Osteoblast (primary cell): ENCODE results near the gene CDH4. TPM values are rescaled to one million over a fixed set of nuclear protein-coding genes. Genes with fewer than 3 reads are reported as not detected.

Experiments used
- DNase-seq: peaks from one replicate; pipeline ENCODE4 v3.0.0; 2011; ENCODE audit warnings: low spot score, mixed read lengths; ENCODE audit not compliant: insufficient read length; ENCODE audit errors: missing footprints
- H2AFZ ChIP-seq: 2 replicates; pipeline ENCODE4 v1.6.0; 2011; ENCODE audit warnings: mild to moderate bottlenecking, low read length
- H3K27ac ChIP-seq: 2 replicates; pipeline ENCODE4 v1.5.1; 2011; ENCODE audit warnings: mild to moderate bottlenecking, low read depth, low read length, moderate library complexity
- H3K27me3 ChIP-seq: 2 replicates; pipeline ENCODE4 v1.6.0; 2012; ENCODE audit warnings: mild to moderate bottlenecking, control low read depth, inconsistent platforms, low read length, moderate library complexity; ENCODE audit not compliant: insufficient read depth
- H3K36me3 ChIP-seq: 2 replicates; pipeline ENCODE4 v1.5.1; 2011; ENCODE audit warnings: mild to moderate bottlenecking, low read length, control low read depth, moderate library complexity; ENCODE audit not compliant: insufficient read depth
- H3K4me1 ChIP-seq: 2 replicates; pipeline ENCODE4 v1.5.1; 2011; ENCODE audit warnings: mild to moderate bottlenecking, low read length, control low read depth, moderate library complexity; ENCODE audit not compliant: insufficient read depth
- H3K4me2 ChIP-seq: 2 replicates; pipeline ENCODE4 v1.6.0; 2011; ENCODE audit warnings: mild to moderate bottlenecking, low read length; ENCODE audit not compliant: insufficient read depth
- H3K4me3 ChIP-seq: fragments of 200-600 bp; sonication (generic); 3 replicates; pipeline ENCODE4 v1.5.1; 2012; ENCODE audit warnings: mild to moderate bottlenecking, low read length, inconsistent platforms; ENCODE audit not compliant: insufficient read depth
- H3K79me2 ChIP-seq: 2 replicates; pipeline ENCODE4 v1.6.0; 2012; ENCODE audit warnings: mild to moderate bottlenecking, low read length, control low read depth, inconsistent platforms; ENCODE audit not compliant: insufficient read depth
- H3K9me3 ChIP-seq: 2 replicates; pipeline ENCODE4 v1.5.1; 2011; ENCODE audit warnings: low read depth, low read length, control low read depth
- H4K20me1 ChIP-seq: 2 replicates; pipeline ENCODE4 v1.6.0; 2012; ENCODE audit warnings: mild to moderate bottlenecking, low read length, control low read depth; ENCODE audit not compliant: insufficient read depth
- CTCF ChIP-seq: IDR thresholded peaks from 2 replicates; pipeline ENCODE4 v1.5.1; 2011; ENCODE audit warnings: mild to moderate bottlenecking, low read depth, low read length, moderate library complexity; ENCODE audit errors: extremely low read depth
- total RNA-seq: library from RNA; depleted of rRNA; stranded (reverse); fragments of >200 nt; gene quantifications from 2 replicates; pipeline ENCODE4 v1.2.3, GENCODE V29; 2012

Gene CDH4
- total RNA-seq = 1.1 and 1.8 TPM in 2 replicates

DNA sequence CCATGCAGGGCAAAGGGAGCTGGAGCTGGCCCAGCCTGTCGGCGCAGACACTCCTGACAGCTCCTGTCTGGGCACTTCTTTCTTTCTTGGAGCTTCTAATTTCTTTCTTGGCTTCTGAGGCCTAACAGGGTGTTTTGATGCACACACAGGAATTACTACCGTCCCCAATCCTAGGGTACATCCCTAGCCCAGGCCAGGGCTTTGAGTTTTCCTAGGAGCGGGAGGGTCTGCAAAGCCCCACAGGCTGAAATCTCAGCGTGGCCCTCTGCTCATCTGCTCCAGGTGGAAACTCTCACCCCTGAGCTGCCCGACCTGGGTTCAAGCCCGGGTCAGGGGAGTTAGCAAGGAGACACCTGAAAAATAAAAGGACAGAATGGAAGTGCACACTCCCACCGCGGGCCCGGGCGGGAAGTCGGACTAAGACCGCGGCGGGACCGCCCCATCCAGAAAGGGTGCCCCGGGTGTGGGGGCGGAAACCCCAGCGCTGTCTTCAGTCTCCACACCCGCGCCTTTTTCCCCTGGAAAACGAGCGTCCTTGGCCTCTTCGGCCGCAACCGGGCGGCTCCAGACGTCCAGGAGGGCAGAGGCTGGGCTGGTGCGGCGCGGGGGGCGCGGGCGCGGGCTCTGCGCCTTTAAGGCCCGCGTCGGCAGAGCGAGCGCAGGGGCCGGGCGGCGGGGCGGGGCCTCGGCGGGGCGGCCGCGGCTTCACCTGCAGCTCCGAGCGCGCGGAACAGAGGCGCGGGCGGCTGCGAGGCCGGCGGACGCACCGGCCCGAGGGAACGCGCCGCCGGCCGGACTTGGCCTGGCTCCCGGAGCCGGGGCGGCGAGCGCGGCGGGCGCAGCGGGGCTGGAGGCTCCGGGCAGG lies at the start of gene CDH4:
TSS of gene CDH4 (plus strand) at position 733 of the 865 bp plus-strand sequence.
- Histone ChIP-seq H3K4me2 (peak within 1 kb of the TSS; percentile 58), H3K36me3 (no peaks in the 10 kb centered on the region), H4K20me1 (no peaks in the 10 kb centered on the region), H3K4me1 (peaks cover 15% of the 10 kb centered on the region), H3K9me3 (no peaks in the 10 kb centered on the region), H3K27ac (no peak within 1 kb of the TSS), H3K27me3 (peaks cover 18% of the 10 kb centered on the region), H2AFZ (no peak within 1 kb of the TSS), H3K79me2 (no peaks in the 10 kb centered on the region), H3K4me3 (peak within 1 kb of the TSS; percentile 67)
- no peak for TF ChIP-seq CTCF
- no peak for DNase-seq

DNA sequence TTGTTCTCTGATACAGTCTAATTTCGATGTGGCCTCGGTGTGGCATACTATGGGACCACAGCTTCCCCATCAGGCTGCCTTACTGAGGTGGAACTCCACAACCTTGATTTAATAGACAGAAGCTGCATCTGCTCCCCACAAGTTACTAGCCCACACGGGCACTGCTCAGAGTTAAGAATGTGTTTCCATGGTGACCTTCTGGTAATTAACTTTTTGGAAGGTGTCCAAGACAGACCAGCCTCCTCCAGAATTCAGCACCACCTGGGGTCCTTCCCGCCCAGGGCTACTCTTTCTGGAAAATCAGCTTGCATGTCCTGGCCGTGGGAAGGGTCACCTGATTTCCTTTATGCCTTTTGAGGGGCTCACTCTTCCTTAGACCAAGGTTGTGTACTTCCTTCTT lies 48.7 kb upstream of the CDH4 start:
- Histone ChIP-seq H2AFZ (no peak overlapping the region), H4K20me1 (no peaks in the 10 kb centered on the region), H3K36me3 (no peaks in the 10 kb centered on the region), H3K79me2 (no peaks in the 10 kb centered on the region), H3K27me3 (peaks cover 7% of the 10 kb centered on the region), H3K9me3 (no peaks in the 10 kb centered on the region), H3K4me1 (no peaks in the 10 kb centered on the region), H3K4me2 (no peak overlapping the region), H3K4me3 (no peak overlapping the region), H3K27ac (no peak overlapping the region)
- TF ChIP-seq CTCF = no peak
- DNase-seq = no peak

- Histone ChIP-seq H4K20me1 (no peaks in the 10 kb centered on the region), H3K79me2 (no peaks in the 10 kb centered on the region), H3K27me3 (peaks cover 7% of the 10 kb centered on the region), H3K4me1 (no peaks in the 10 kb centered on the region), H2AFZ (no peak overlapping the region), H3K9me3 (no peaks in the 10 kb centered on the region), H3K27ac (no peak overlapping the region), H3K4me2 (no peak overlapping the region), H3K36me3 (no peaks in the 10 kb centered on the region), H3K4me3 (no peak overlapping the region)
- TF ChIP-seq CTCF = no peak
- DNase-seq = no peak
These were observed 47.9 kb upstream of the CDH4 start for GRCh38 chr20:61204206-61204605.

DNA sequence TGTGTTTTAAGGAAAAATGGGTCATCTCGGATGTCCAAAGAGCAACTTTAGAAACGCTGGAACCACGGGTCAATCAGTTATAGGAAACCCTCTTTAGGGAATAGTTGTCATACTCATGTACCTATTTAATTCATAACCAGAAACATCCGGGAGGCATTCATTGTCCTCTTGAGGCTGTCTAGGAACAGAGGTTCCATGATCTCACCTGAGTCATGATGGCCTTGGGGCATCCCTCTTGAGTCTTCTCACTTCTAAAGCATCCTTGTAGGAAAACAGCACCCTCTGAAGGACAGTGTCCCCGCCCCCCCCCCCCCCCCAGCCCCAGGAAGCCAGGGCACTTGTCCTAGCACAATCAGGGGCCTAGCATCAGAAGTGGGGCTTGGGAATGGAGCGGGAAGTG lies 46.3 kb upstream of the CDH4 start:
- no peaks in the 10 kb centered on the region for H3K79me2 ChIP-seq
- no peak for TF ChIP-seq CTCF

More for the DNA sequence above, 46.3 kb upstream of the CDH4 start:
- Histone ChIP-seq H3K27ac (no peak overlapping the region), H3K27me3 (peaks cover 7% of the 10 kb centered on the region), H3K4me3 (no peak overlapping the region), H2AFZ (no peak overlapping the region), H3K9me3 (no peaks in the 10 kb centered on the region), H3K36me3 (no peaks in the 10 kb centered on the region), H4K20me1 (no peaks in the 10 kb centered on the region), H3K4me1 (no peaks in the 10 kb centered on the region), H3K4me2 (no peak overlapping the region)
- DNase-seq = no peak
